Melanocyte of skin (primary cell): ENCODE data around the gene CNN2. TPM values are rescaled to one million over a fixed set of nuclear protein-coding genes. Genes with fewer than 3 reads are reported as not detected.

Experiments
- small RNA-seq, 2 donors: library from RNA; depleted of rRNA; stranded (forward); fragments of <200 nt; gene quantifications; one replicate each; pipeline ENCODE3, GENCODE V24; 2012
- total RNA-seq, 2 donors: library from RNA; depleted of rRNA; stranded (reverse); fragments of >200 nt; gene quantifications; 2 replicates each; pipeline ENCODE4 v1.2.3, GENCODE V29; 2012

CNN2 gene
- 10 to 100 TPM; 22.0 to 48.6 TPM for total RNA-seq

DNA sequence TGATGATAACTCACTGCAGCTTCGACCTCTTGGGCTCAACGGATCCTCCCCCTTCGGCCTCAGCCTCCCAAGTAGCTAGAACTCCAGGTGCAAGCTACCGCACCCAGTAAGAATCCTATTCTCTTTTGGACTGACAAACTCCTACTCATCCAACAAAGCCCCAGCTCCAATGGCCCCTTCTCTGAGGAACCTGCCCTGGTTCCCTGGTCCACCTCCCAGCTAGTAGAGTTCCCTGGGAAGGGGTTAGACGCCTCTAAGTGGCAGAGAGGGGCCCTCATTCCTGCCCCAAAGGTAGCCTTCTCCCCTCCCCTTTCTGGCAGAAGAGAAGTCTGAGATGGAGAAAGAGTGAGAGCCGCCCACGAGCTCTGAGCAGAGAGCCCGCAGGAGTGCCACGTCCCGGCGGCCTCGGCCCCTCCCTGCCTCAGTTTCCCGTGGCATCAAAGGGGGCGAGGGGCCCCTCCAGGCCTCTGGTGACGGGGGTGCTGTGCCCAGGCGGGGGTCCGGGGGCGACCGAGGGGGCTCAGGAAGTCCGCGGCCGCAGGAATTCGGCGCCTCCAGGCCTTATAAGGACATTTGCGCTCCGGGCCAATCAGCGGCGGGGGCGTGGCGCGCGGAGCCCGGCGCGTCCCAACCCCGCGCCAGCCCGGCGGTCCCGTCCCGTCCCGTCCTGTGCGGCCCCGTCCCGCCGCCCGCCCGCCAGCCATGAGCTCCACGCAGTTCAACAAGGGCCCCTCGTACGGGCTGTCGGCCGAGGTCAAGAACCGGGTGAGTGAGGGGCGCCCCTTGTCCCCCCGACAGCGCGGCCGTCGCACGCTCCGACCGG is at the start of gene CNN2:
CNN2 (plus strand) TSS at position 649 of the 823 bp plus-strand sequence; CDS start at position 703, 54 bp downstream.

DNA sequence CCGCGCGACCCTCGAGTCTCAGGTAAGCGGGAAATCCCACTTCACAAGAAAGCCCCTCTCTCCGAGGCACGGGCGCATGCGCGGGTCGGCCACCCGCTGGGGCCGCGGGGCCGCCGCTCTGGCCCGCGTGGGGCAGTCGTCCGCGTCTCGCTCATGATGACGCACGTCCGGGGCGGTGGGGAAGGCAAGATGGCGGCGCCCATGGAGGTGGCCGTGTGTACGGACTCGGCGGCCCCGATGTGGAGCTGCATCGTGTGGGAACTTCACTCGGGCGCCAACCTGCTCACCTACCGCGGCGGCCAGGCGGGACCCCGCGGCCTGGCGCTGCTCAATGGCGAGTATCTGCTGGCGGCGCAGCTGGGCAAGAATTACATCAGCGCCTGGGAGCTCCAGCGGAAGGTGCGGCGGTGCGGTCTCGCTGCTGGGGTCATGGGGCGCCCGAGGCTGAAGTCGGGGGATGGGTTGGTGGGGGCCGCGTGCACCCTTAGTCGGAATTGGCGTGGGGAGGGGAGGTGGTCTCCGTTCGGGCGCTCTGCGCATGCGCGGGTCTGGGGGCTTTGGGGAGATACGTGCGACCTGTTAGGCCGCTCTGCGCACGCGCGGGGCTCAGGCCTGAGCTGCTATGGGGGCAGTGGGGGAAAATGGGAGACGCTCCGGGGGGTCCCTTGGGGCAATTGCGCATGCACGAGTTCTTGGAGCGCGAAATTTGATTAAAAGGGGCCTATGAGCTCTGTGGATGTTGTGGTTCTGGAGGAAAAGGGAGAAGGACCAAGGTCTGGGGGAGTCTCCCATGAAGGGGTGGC is 42.0 kb upstream of the CNN2 start, which contains the start of gene WDR18:
WDR18 (plus strand) TSS at position 181 of the 803 bp plus-strand sequence; CDS start at position 190, 9 bp downstream.

GRCh38 chr19:1000095-1000494 is 26.3 kb upstream of the CNN2 start, which contains the start of gene GRIN3B:
Gene GRIN3B (plus strand): TSS chr19:1000419. CDS start chr19:1000438, 19 bp downstream.

DNA sequence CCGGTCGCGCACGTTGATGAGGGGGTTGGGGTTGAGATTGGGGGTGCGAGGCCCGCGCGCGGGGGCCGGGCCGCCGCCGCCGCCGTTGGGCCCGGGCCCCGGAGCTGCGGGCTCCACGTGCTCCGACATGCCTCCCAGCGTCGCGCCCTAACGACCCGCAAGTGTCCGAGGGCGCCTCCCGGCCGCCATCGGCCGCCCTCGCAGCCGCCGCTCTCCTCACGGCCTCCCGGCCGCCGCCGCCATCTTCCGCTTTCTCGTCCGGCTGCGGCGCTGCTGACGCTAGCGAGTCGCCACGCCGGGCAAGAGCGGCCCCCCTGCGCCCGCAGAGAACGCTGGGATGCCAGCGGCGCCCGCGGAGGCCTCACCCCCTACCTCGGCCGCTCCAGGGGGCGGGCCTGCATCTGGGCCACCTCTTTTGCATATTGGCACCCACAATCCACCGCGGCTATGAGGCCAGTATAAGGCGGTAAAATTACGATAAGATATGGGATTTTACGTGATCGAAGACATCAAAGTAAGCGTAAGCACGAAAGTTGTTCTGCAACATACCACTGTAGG is 5.5 kb upstream of the CNN2 start, which contains the start of gene TMEM259:
TMEM259 (minus strand) TSS at position 256 of the 558 bp plus-strand sequence; CDS start at position 129, 127 bp downstream.

DNA sequence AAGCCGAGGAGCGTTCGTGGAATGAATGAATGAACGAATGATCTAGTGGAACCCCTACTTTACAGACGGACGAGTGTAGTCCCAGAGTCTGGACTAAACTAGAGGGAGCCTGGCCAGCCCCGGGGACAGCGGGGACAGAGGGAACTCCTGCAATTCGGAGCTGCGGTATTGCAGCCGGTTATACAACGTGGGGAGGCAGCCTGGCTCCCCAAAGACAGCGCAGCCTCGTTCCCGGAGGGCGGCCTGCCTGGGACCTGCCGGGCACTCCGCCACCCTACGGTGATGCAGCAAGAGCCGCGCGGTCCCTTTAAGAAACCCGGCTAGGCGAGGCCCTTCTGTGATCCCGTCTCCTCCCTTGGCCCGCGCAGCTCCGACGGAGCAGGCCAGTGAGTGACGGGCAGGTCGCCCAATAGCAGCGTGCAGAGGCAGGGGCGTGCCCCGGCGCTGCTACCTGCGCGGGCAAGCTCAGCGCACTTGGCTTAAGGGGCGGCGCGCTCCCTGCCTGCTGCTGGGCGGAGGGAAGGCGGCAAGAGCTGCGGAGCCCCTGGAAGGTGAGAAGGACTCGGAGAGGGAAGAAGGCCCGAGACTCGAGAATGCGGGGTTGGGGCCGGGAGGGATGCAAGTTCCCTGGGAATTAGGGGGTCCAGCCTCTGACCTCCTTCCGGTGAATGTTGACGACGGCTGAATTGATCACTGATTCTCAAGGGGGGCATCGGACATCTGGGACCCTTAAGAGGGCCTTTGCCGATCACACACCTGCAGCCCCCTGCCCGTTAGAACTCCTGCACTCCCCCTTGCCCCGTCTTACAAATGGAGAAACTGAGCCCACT is 13.5 kb downstream of the CNN2 start, which contains the start of gene ABCA7:
ABCA7 (plus strand) TSS at position 462 of the 830 bp plus-strand sequence. CDS start 1,255 bp downstream, outside the sequence.

DNA sequence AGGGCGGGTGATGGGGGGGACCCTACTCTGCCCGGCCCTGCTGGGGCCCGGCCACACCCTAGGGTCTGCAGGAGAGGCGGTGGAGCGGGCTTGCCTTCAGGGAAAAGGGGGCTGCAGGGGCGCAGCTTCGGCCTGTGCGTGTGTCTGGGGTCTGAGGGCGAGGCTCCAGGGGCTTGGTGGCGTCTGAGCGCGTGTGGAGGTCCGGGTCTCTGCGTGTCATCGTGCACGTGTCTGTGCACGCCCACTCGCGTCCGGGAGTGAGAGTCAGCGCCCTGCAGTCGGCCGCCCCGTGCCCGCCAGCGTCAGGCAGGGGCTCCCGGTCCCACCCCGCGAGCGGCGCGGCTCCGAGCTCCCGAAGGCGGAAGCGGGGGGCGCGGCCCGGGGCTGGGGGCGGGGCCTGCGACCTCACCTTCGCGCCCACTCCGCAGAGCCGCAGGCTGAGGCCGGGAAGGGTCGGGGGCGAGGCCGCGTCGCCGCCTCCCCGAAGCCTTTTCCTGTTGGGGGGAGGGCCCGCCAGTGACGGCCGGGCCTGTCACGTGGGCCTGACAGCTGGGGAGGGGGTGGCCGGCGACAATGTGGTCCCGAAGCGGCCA is 40.4 kb downstream of the CNN2 start, which contains the start of gene ARHGAP45:
ARHGAP45 (plus strand) TSS at position 420 of the 593 bp plus-strand sequence. CDS start 239 bp downstream, outside the sequence.

Small RNA genes lying within 50 kb of the gene (small RNA-seq; reads per million reads assigned to genes)
- gene RNU6-2, result 5.3 to 25.1 reads per million in 2 donors

Other genes with a start within 250 kb of the CNN2 start
- 100 to 1,000 TPM; 124 to 198 TPM for gene PTBP1, start 229.2 kb upstream of the CNN2 start, total RNA-seq
- gene PLPPR3, start 204.7 kb upstream of the CNN2 start, total RNA-seq, result under 1 TPM in 1 of 2 donors, not detected in 1; 0.33 TPM
- not detected for gene AZU1, start 198.8 kb upstream of the CNN2 start, total RNA-seq
- gene PRTN3, start 185.6 kb upstream of the CNN2 start, total RNA-seq, result not detected
- gene ELANE, start 174.3 kb upstream of the CNN2 start, total RNA-seq, result not detected
- under 1 TPM in 1 of 2 donors, not detected in 1; 1.00 TPM for gene CFD, start 166.9 kb upstream of the CNN2 start, total RNA-seq
- gene MED16, start 133.4 kb upstream of the CNN2 start, total RNA-seq, result 10 to 100 TPM; 22.4 to 23.0 TPM
- gene RNU6-9, start 133.1 kb upstream of the CNN2 start, total RNA-seq, result not detected
- gene R3HDM4, start 113.4 kb upstream of the CNN2 start, total RNA-seq, result 10 to 100 TPM; 20.6 to 23.3 TPM
- gene KISS1R, start 109.3 kb upstream of the CNN2 start, total RNA-seq, result not detected
- 10 to 100 TPM; 11.0 to 12.0 TPM for gene ARID3A, start 100.6 kb upstream of the CNN2 start, total RNA-seq
- 10 to 100 TPM; 60.6 to 65.3 TPM for gene WDR18, start 42.3 kb upstream of the CNN2 start, total RNA-seq
- under 1 TPM in 1 of 2 donors, not detected in 1; under 0.01 TPM for gene GRIN3B, start 26.2 kb upstream of the CNN2 start, total RNA-seq
- gene TMEM259, start 5.5 kb upstream of the CNN2 start, total RNA-seq, result 100 to 1,000 TPM; 109 to 124 TPM
- not detected for gene RNU6-2, start 5.1 kb upstream of the CNN2 start, total RNA-seq
- gene ABCA7, start 13.5 kb downstream of the CNN2 start, total RNA-seq, result 10 to 100 TPM in 1 of 2 donors, 1 to 10 TPM in 1; 9.0 to 14.8 TPM
- gene ARHGAP45, start 40.6 kb downstream of the CNN2 start, total RNA-seq, result 1 to 10 TPM in 1 of 2 donors, under 1 TPM in 1; 0.69 to 4.0 TPM
- 100 to 1,000 TPM in 1 of 2 donors, 10 to 100 TPM in 1; 69.2 to 110 TPM for gene POLR2E, start 68.8 kb downstream of the CNN2 start, total RNA-seq
- gene GPX4, start 77.4 kb downstream of the CNN2 start, total RNA-seq, result 100 to 1,000 TPM; 109 to 195 TPM
- 10 to 100 TPM; 63.7 to 63.9 TPM for gene SBNO2, start 147.7 kb downstream of the CNN2 start, total RNA-seq
- 10 to 100 TPM; 50.9 to 58.9 TPM for gene STK11, start 179.2 kb downstream of the CNN2 start, total RNA-seq
- 1 to 10 TPM; 2.4 to 3.3 TPM for gene CBARP, start 211.4 kb downstream of the CNN2 start, total RNA-seq
- gene ATP5F1D, start 215.1 kb downstream of the CNN2 start, total RNA-seq, result 10 to 100 TPM; 19.6 to 31.0 TPM
- gene MIDN, start 222.0 kb downstream of the CNN2 start, total RNA-seq, result 10 to 100 TPM in 1 of 2 donors, 1 to 10 TPM in 1; 9.3 to 12.3 TPM
- gene CIRBP, start 242.7 kb downstream of the CNN2 start, total RNA-seq, result 100 to 1,000 TPM in 1 of 2 donors, 10 to 100 TPM in 1; 67.3 to 137 TPM
- 10 to 100 TPM; 47.8 to 63.6 TPM for gene FAM174C, start 248.9 kb downstream of the CNN2 start, total RNA-seq